ENCODE results near the gene TOR2A.
A peak's percentile ranks its signal among the peaks of the same experiment; 100 is the strongest.
"Not testable (repeated sequence)": the region's sequence is repeated elsewhere in the genome, so short reads cannot be mapped to it uniquely, and the experiment has no call there.

The TOR2A gene

DNA sequence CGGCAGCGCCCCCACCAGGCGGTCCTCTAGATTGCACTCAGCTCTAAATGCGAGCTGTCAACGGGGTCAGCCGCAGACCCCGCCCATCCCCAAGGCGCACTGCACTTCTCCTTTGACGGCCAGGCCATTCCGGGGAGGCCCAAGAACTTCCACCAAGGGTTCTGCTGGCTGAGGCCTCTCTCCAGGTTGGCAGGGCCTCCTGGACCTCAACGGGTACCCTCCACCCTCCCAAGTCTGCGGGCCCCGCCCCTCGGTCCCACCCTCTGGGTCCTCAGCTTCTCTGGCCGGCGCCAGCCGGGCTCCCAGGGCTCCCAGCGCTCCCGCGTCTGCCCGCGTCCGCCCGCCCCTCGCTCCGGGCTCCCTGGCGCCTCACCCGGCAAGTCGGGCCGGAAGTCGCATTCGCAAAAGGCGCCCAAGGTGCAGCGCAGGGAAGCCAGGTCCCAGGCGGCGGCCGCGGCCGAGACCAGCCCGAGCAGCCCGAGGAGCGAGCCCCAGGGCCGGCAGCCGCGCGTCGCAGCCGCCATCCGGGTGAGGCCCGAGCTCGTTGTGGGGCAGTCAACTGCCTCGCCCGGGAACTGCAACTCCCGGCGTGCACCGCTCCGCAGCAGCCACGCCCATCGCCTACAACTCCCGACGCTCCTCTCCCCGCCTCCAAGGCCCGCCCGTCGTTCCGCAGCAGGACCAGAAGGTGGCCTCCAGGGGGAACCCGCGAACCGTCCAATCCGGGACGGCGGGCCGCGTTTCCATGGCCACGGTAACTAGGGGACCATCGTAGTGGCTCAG, at the start of gene TOR2A:
Gene TOR2A, minus strand, starts transcription at position 548 of the 783 bp plus-strand sequence. Its CDS starts 24 bp downstream, at position 524.
- DNase-seq, result peak; percentile 91

DNA sequence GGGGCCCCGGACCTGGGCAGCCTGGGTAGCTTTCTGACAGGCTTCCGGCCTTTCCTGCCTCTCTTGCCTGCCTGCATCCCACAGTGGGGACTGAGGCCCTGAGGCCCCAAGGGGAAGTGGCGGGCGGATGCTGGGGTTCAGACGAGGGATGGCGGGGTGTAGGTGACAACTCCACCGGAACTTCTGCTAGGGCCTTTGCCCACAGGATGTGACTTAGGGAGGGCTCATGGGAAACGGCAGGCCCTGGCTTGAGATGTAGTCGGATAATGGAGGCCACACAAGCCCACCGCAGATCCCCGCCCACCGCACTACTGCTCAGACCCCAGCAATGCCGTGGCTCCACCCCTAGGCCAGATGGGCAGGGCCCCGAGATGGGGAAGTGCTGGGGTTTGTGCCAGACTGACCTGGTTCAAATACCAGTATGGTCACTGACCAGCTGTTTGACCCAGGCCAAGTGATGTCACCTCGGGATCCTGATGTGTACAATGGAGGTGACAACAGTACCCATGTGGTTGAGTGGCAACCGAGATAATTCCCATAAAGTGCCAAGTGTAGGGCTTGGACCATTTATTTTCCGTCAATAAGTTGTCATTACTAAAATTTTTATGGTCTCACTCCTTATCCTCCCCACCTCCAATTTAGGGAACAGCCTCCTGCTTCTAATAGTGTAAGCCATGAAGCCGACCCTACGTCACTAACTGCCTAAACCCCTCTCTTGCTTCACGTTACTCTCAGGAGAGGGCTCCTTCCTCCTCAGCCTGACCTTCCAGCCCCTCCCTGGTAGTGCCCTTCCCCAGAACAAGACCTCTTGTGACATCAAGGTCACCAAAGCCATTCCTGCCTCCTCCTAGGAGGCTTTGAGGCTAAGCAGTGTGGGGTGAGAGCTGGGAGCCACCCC, 48.3 kb upstream of the TOR2A start:
- DNase-seq, result no peak

DNA sequence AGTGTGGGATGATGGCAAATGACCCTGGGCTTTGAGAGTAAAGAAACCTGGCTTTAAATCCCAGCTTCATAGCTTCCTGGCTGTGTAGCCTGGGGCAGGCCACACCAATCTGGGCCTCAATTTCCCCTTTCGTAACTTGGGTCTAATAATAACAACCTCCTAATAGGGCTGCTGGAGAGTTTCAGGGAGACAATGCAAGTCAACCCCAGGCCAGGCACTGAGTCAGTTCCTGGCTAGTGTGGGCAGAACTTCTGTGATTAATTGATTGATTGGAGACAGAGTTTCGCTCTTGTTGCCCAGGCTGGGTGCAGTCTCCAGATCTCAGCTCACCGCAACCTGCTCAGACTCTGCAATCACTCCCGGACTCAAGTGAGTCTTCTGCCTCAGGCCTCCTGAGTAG, 46.7 kb upstream of the TOR2A start:
- no peak for DNase-seq

DNA sequence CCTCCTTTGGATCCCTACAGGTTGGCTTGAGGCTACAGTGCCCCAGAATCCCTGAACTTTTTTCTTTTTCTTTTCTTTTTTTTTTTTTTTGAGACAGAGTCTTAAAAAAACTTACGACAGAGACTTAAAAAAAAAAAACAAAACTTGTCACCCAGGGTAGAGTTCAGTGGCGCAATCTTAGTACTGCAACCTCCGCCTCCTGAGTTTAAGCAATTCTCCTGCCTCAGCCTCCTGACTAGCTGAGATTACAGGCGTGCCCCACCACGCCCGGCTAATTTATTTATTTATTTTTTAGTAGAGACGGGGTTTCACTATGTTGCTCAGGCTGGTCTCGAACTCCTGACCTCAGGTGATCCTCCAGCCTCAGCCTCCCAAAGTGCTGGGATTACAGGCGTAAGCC, 45.8 kb upstream of the TOR2A start:
- DNase-seq, result not testable (repeated sequence)

DNA sequence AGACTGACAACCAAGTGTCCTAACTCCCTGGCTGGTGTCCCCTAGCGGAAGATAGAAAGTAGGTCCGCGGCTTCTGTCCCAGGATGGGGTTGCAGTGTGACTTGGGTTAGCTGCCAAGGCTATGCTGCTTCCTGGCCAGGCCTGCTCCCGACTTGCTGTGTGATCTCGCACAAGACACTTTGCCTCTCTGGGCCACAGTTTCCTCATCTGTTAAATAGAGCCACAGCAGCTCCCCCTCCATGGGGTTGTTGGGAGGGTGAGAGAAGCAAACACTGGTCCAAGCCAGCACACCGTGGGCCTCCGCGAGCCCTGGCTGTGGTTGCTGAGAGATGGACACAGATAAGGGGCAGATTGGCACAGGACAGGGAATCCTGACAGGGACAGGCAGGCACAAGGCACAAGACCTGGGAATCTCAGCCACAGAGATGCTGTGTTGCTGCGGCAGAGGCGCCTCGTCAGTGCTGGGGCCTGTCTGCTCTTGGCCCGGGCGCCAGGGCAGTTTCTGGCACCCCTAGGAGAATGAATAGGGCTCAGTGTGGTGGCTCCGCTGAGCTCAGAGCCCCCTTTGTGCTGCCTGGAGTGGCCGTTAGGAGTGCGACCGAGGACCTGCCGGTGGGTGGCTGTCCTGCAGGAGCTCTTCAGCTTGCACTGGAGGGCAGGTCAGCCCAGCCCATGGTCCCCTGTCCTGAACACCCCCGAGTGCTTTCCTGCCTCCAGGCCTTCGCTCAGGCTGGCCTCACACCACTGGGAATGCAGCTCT, 45.2 kb upstream of the TOR2A start:
- DNase-seq, result no peak

- no peak for DNase-seq
Measured at GRCh38 chr9:127779136-127779981, 44.3 kb upstream of the TOR2A start.

GRCh38 chr9:127778280-127779135, 43.4 kb upstream of the TOR2A start, which contains the start of gene SH2D3C:
Gene SH2D3C, minus strand, starts transcription at chr9:127778666. Its CDS starts 39 bp downstream, at chr9:127778627.
- DNase-seq, result no peak

DNA sequence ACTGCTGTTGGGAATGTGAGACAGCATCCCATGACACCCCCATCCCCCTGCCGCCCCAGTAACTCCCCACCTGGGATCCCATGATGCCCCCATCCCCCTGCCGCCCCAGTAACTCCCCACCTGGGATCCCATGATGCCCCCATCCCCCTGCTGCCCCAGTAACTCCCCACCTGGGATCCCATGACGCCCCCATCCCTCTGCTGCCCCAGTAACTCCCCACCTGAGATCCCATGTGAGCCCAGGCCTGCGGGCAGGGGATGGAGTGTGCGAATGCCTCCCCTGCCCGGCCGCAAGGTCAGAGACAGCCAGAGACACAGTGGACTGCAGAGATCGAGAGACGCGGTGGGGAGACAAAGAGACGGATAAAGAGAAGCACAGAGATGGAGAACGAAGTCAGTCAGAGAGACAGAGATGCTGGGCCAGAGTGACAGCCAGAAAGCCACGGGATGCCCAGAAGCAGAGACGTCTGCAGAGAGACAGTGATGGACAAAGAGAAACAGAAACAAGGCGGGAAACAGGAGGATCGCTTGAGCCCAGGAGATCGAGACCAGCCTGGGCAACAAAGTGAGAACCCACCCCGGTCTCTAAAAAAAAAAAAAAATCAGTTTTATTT, 42.4 kb upstream of the TOR2A start:
- DNase-seq, result no peak

- no peak for DNase-seq
Measured at GRCh38 chr9:127776924-127777289, 41.8 kb upstream of the TOR2A start.

GRCh38 chr9:127776195-127776923, 41.3 kb upstream of the TOR2A start:
- no peak for DNase-seq

- no peak for DNase-seq
Measured at GRCh38 chr9:127773981-127774380, 38.9 kb upstream of the TOR2A start.

DNA sequence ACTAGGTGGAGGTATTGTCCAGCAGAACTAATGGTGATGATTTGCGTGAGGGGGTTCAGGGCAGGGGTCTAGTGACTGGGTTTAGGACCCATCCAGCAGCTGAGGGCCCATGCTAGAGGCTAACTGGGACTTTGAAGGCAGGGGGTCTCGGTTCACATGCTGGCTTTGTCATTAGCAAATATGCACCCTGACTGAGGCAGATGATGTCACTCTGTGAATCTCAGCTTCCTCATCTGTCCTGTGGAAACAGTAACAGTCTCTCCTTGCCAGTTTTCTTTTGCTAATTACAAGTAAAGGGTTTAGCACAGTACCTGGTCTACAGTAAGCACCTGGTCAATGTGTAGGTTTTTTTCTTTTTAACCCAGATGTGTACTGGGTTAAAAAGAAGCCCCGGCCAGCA, 38.2 kb upstream of the TOR2A start:
- DNase-seq, result no peak

DNA sequence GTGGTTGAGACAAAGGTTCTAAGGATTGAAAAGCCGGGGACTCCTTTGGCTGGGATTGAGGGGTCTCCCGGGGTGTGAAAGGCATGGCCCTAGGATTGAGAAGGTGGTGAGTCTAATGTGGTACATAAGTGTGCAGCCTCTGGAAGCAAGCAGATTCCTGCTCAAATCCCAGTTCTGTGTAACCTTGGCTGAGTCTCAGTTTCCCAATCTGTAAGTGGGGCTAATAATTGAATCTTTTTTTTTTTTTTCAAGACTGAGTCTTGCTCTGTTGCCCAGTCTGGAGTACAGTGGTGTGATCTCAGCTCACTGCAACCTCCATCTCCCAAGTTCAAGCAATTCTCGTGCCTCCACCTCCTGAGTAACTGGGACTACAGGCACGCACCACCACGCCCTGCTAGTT, 37.5 kb upstream of the TOR2A start:
- no peak for DNase-seq

DNA sequence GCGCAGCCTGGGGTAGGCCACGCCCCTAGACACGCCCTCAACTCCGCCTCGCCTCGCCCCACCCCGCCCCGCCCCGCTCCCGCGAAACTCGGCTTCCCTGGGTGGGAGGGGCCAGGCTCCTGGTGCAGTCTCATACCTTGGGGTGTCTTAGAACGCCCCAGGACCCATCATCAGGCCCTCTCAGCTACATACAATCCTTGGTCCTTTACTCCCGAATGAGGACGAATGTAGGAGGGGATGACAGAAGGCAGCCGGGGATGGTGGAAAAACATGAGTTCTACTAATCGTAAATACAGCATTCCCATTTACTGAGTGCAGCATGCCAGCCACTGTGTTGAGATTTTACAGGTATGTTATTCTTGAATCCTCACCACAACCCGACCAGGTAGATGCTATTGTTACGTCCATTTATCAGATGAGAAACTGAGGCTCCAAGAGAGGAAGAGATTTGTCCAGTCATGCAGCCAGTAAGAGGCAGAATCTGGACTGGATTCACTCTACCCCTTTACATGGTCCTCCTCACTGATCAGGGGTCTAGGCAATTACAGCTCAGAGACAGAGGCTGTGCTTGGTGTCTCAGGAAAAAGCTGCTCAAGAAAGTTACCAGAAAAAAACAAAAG, 36.6 kb upstream of the TOR2A start:
- DNase-seq, result no peak

GRCh38 chr9:127770905-127771569, 35.9 kb upstream of the TOR2A start:
- peak; percentile 94 for DNase-seq

GRCh38 chr9:127770583-127770904, 35.5 kb upstream of the TOR2A start:
- no peak for DNase-seq

DNA sequence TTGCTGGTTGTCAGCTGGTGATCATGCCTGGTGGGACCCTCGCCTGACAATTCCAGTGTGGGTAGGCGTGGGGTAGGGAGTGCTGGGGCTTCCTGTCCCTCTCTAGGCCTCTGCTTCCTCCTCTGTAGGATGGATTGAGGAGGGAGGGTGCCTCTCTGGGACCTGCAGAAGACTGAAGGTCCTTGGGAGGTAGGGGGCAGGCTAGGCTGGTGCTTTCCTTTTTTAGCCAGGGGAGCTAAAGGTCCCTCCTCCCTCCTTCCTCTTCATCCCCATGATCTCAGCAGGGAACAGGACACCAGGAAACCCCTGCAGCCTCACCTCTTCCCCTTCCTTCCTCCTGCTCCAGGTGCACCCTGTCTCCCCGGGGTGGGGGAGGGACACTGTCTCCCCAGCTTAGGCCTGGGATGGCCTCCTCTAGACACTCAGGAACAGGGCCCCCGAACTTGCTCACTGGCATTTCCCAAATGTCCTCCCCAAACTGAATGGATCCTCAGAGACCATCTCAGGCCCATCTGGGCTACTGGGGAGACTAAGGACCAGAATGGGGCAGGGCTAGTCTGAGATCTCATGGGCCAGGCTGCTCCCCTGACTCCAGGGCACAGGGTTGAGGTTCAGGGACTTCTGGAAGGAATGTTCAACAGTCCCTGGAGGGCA, 35.0 kb upstream of the TOR2A start:
- DNase-seq, result no peak

DNA sequence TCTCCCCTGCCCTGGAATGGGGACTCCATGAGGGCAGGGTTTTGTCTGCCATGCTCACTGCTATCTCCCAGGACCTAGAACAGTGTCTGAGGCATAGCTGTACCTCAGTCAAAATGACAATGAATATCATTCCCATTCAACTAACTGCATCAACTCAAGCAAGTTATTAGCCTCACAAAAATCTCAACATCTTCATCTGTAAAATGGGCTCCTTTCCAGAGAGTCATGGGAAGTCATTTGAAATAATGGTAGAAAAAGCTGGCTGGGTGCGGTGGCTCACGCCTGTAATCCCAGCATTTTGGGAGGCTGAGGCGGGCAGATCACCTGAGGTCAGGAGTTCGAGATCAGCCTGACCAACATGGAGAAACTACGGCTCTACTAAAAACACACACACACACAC, 34.0 kb upstream of the TOR2A start:
- no peak for DNase-seq

GRCh38 chr9:127768698-127769097, 33.6 kb upstream of the TOR2A start:
- no peak for DNase-seq

All from DMS153 (cell line).